ENCODE measurements around the gene TMEM219.
"Not testable (repeated sequence)": the region's sequence is repeated elsewhere in the genome, so short reads cannot be mapped to it uniquely, and the experiment has no call there.

The TMEM219 gene

GRCh38 chr16:29951625-29952365 is 10.1 kb upstream of the TMEM219 start:
- no peak for TF ChIP-seq CTCF (IDR thresholded peaks at IDR 0.05; ENCODE audit: low read depth, low read length)
- DNase-seq (ENCODE audit: extremely low read depth, low read depth), result no peak

GRCh38 chr16:29958756-29959155 is 3.1 kb upstream of the TMEM219 start:
- no peak for TF ChIP-seq CTCF (IDR thresholded peaks at IDR 0.05; ENCODE audit: low read depth, low read length)
- DNase-seq (ENCODE audit: extremely low read depth, low read depth), result no peak

DNA sequence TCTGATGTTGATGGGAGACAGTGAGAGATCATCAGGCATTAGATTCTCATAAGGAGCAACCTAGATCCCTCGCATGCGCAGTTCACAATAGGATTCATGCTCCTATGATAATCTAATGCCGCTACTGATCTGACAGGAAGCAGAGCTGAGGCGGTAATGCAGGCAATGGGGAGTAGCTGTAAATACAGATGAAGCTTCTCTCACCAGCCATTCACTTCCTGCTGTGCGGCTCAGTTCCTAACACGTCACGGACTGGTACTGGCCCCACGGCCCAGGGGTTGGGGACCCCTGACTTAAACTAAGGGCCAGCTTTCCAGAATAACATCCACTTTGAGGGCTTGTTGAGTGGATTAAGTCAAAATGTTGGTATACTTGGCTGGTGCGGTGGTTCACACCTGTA is 2.6 kb upstream of the TMEM219 start:
- TF ChIP-seq CTCF (IDR thresholded peaks at IDR 0.05; ENCODE audit: low read depth, low read length), result no peak
- DNase-seq (ENCODE audit: extremely low read depth, low read depth), result no peak

- not testable (repeated sequence) for DNase-seq (ENCODE audit: extremely low read depth, low read depth)
Observed at GRCh38 chr16:29959821-29960220, 2.1 kb upstream of the TMEM219 start.

GRCh38 chr16:29961127-29961478 is 776 bp upstream of the TMEM219 start:
- DNase-seq (ENCODE audit: extremely low read depth, low read depth), result no peak
- no peak for TF ChIP-seq CTCF (IDR thresholded peaks at IDR 0.05; ENCODE audit: low read depth, low read length)

DNA sequence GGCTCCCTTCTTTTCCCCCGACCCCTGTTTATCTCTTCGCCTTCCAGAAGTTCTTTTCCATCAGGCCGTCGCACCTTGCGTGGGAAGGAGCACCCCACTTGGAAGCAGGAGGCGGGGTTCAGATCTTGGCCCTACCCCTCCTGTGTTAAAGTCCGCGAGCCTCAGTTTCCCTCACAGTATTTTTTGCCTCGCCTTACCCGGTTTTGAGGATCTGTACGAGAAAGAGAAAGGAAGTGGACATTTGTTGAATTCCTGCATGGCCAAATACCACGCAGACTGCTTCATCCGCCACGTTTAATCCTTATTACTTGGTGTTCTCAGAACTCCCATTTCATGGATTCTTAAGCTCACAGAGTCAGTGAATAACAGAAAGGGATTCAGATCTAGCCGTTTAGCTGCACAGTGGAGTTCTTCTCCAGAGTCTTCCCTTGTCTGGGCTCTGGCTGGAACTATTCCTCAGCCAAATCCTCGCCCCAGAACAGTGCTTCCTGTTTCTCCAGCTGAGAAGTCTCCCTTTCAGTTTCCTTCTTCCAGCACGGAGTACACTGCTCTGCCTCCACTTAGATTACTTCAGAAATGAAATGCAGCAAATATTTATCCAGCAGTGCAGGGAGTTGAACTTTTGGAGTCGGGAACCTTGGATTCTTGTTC is 590 bp downstream of the TMEM219 start:
- no peak for DNase-seq (ENCODE audit: extremely low read depth, low read depth)

DNA sequence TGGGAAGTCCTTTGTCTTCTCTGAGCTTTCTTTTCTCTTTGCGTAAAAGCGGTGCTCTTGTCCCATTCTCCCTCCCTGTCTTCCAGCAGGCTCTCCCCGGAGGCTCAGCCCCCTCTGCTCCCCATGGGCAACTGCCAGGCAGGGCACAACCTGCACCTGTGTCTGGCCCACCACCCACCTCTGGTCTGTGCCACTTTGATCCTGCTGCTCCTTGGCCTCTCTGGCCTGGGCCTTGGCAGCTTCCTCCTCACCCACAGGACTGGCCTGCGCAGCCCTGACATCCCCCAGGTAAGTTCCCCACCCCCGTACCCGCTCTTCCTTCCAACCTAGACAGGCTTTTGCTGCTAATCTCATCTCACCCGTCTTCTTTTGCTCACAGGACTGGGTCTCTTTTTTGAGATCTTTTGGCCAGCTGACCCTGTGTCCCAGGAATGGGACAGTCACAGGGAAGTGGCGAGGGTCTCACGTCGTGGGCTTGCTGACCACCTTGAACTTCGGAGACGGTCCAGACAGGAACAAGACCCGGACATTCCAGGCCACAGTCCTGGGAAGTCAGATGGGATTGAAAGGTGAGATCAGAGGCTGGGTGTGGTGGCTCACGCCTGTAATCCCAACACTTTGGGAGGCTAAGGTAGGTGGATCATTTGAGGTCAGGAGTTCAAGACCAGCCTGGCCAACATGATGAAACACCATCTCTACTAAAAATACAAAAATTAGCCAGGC is 1.3 kb downstream of the TMEM219 start:
- DNase-seq (ENCODE audit: extremely low read depth, low read depth), result no peak
- no peak for TF ChIP-seq CTCF (IDR thresholded peaks at IDR 0.05; ENCODE audit: low read depth, low read length)

More for the DNA sequence above, 590 bp downstream of the TMEM219 start:
- no peak for TF ChIP-seq CTCF (IDR thresholded peaks at IDR 0.05; ENCODE audit: low read depth, low read length)

Data from AG09319 (cell line).